Adrenal gland (tissue), 5 donors: ENCODE results near the gene KLK8.

Source experiments
- CTCF ChIP-seq, 6 experiments: fragments of 450-650 bp in 4 of 6; fragments of 200-600 bp in 2 of 6; sonication (generic) in 1 of 6; IDR thresholded peaks; 1 replicate in 5 of 6; 2 replicates in 1 of 6; pipeline versions ENCODE4 v1.5.1 to v1.8.0; 2016 to 2021; ENCODE audit warnings: antibody characterized with exemption in 6 of 6, mild to moderate bottlenecking in 2 of 6, moderate library complexity in 1 of 6
- POLR2A ChIP-seq, 2 donors: fragments of 450-650 bp; IDR thresholded peaks; one replicate each; pipeline ENCODE4 v1.6.1; 2017; ENCODE audit warnings: antibody characterized with exemption in 2 of 2, mild to moderate bottlenecking in 2 of 2, moderate library complexity in 1 of 2
- donor health status: DM: no; HTN: no; CAD: no.

- TF ChIP-seq CTCF (IDR thresholded peaks at IDR 0.05): no peak
- no peak for TF ChIP-seq POLR2A (IDR thresholded peaks at IDR 0.05)
These were observed 6.1 kb upstream of the KLK8 start for GRCh38 chr19:51007488-51007887.
